Smooth muscle cell of trachea (primary cell): ENCODE data around the gene PPP1R14B. TPM values are rescaled to one million over a fixed set of nuclear protein-coding genes. Genes with fewer than 3 reads are reported as not detected.

Experiments used
- total RNA-seq: library from RNA; depleted of rRNA; stranded (reverse); fragments of >200 nt; gene quantifications from 2 replicates; pipeline ENCODE4 v1.2.1, GENCODE V29; 2014

PPP1R14B gene
- total RNA-seq, result 164 and 283 TPM in 2 replicates

GRCh38 chr11:64246871-64247728 lies at the start of gene PPP1R14B:
Gene PPP1R14B, minus strand, starts transcription at chr11:64246943. Its CDS starts 270 bp downstream, at chr11:64246673.

DNA sequence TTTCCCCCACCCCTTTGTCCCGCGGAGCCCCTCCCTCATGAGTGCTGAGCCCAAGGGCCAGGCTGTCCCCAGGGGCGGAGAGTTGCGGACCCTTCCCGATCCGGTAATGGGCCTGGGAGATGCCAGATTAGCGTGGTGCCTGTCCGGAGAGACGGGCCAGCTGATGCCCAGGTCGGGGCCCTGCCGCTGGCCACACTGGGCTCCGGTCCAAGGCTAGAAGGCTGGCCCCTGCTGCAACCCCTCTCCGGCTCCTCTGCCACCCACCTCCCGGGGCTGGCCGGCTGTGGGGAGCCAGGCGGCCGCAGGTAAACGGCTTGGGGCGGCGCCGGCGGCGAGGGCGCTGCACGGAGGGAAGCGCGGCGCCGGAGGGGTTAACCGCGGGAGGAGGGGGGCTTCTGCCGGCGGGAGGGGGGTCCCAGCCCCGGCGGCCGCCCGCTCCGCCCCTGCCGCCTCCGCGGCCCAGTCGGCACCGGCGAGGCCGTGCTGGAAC lies 44.6 kb upstream of the PPP1R14B start, which contains the start of gene KCNK4:
TSS of gene KCNK4 (plus strand) at position 41 of the 490 bp plus-strand sequence. CDS start 1,717 bp downstream, outside the sequence.

GRCh38 chr11:64284962-64285884 lies 38.5 kb upstream of the PPP1R14B start, which contains the start of gene GPR137:
Gene GPR137, plus strand, starts transcription at chr11:64285848. Its CDS starts 677 bp downstream, at chr11:64286525.

DNA sequence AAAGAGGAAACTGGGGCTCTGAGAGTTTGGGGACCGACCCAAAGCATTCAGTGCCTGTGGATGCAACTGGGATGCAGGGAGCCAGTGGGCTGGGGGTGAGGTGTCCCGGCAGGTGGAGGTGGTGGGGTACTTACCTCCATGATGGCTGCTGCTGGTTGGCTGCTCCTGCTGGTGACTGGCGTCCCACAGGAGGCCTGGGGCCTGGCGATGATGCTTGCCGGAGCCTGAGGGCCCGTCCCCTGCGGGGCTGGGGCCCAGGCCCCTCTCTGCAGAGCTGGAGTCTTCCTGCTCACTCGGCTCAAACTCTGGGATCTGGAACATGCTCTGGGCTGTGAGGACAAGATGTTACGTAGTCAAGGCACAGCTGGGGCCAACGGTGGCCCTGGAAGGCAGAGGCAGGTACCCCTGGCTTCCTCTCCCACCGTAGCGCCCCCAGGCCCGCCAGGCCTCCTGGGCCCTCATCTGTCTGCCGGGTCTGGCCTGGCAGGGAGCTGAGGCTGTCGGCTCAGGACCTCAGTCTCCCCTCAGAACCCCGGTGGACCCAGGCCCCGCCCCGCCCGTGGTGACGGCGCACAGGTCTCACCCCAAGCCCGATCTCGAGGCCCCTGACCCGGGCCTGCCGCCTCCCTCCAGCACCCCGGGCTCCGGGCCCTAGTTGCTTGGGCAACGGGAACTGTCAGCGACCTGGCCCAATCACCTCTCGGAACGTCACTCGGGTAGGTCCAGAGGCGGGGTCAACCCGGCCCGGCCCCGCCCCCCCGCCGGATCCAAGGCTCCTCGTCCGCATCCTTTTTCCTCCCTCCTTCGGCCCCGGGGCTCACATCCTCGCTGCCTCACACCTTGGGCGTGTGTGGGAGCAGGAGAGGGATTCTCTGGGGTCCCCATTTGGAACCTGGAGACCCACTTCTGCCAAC lies 37.6 kb upstream of the PPP1R14B start, which contains the start of gene BAD:
TSS of gene BAD (minus strand) at position 618 of the 914 bp plus-strand sequence. CDS start at position 321, 297 bp downstream.

DNA sequence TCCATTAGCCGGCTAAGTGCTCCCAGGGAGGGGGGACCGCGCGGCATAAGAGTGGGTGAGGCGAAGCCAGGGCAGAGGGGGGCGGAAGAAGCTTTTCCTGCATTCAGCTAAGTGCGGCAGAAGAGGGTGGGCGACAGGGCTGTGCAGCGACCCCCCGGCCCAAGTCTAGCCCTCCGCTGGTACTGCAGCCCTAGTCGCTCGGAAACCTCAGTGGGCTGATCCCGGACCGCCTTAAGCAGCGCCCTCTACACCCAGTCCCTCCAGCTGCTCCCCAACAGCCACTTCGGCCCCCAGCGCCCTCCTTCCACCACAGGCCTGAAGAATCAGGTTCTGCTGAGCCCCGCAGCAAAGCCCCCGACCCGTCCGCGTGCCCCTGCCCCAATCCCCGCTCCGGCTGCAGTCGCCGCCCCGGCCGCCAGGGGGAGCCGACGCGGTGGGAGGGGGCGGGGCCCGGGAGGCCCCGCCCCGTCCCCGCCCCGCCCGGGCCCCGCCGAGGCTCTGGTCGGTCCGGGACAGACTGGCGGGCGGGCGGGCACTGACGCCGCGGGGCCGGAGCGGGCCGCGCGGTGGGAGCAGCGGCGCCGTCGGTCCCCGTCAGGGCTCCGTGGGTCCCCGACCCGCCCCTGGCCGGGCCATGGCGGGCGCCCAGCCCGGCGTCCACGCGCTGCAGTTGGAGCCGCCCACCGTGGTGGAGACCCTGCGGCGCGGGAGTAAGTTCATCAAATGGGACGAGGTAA lies 4.4 kb upstream of the PPP1R14B start, which contains the start of gene PLCB3:
TSS of gene PLCB3 (plus strand) at position 515 of the 737 bp plus-strand sequence. CDS start at position 635, 120 bp downstream.

GRCh38 chr11:64240435-64241240 lies 6.1 kb downstream of the PPP1R14B start, which contains the start of gene FKBP2:
Gene FKBP2, plus strand, starts transcription at chr11:64241095. Its CDS starts 1,293 bp downstream, at chr11:64242388.

DNA sequence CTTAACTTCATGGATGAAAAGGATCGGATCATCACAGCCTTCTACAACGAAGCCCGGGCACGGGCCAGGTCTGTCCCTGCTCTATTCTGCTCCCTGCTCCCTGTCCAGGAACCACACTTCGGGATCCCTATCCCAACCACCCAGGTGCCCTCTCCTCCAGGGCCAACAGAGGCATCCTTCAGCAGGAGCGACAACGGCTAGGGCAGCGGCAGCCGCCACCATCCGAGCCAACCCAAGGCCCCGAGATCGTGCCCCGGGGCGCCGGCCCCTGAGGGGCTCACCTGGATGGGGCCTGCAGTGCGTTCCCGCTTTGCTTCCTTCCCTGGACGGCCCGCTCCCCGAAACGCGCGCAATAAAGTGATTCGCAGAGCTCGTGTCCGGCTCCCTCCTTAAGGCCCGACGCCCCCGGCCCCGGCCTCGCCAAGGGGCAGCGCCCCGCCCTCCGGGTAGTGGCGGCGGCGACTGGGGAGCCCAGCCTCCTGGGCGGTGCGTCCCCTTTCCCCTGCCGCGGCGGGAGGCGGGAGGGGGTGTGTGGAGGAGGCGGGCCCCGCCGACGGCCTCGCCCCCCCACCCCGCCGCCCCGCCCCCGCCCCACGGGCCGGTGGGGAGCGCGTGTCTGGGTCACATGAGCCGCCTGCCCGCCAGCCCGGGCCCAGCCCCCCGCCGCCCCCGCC lies 12.7 kb downstream of the PPP1R14B start, which contains the start of gene VEGFB:
TSS of gene VEGFB (plus strand) at position 672 of the 674 bp plus-strand sequence. CDS start 250 bp downstream, outside the sequence.

GRCh38 chr11:64230171-64230984 lies 16.4 kb downstream of the PPP1R14B start, which contains the start of gene DNAJC4:
Gene DNAJC4, plus strand, starts transcription at chr11:64230548. Its CDS starts 307 bp downstream, at chr11:64230855.

DNA sequence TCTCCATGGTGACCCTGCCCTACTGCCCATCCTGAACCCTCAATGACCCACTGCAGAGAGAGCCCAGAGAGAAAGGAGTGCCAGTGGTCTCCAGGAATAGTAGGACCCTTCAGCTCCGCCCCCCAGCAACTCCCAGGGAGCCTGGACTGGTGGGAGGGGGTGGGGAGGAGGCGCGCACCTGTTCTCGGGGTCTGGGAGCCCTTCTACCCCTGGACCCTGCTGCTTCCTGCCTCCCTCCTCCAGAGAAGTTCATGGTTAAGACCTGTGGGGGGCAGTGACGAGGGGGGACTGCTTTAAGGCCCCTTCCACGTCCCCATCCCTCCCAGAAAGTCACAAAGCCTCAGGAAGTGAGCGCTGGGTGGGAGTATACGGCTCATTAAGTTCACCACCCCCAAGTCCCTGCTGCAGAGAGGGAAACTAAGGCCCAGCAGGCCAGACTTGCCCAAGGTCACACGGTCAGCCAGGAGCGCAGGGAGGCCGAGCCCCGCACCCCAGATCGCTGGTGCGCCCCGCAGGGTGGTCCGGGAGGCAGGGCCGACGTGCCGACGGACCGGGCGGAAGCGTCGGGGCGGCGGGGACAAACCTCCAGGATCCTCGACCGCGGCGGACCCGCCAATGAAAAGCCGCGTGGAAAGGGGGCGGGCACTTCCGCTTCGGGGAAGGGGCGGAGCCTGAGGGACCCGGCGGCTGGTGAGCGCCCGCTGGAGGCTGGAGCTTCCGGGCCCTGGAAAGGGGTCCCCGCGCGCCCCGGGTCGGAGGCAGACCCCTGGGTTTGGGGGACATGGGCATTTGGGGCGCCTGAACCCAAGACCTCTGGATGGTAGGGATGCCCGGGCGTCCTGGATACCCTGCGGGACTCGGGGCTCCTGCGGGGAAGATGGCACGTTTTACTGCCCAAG lies 20.9 kb downstream of the PPP1R14B start, which contains the start of the genes NUDT22 and TRPT1:
TSS of gene NUDT22 (plus strand) at position 667 of the 899 bp plus-strand sequence. CDS start 379 bp downstream, outside the sequence.
TSS of gene TRPT1 (minus strand) at position 579 of the 899 bp plus-strand sequence. CDS start at position 253, 326 bp downstream.

DNA sequence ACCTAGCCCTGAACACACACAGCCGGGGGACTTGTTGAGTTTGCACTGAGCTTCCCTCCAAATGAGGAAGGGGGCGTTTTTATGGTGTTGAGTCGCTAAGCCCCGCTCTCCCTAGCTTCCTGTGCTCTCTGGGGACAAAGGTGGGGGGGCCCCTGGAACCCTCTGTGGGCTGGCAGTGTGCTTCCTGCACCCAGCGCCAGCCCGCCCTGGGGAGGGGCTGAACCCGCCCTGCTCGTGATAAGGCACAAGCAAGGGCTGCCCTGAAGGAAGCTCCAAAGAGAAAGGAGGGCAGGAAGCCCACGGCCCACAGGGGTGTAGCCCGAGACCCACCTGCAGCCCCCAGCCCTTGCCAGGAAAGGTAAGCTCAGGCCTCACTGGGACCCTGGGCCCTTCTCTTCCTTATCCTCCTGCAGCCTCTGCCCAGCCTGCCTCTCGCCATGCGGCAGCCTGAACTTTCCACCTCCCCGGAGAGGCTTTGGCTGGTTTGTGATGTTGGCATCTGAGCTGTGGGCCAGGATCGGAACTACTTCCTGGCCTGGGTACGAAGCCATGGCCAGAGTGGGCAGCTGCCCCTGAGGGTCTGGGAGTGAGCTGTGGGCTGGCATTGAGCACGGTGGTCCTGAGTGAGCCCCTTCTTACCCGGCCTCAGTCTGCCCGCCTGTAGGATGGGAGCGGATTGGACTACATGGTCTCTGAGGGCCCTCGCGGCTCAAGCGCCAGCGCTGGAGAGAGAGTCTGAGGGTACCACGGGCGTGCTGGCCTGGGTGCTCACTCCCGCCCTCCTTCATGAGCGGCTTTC lies 40.1 kb downstream of the PPP1R14B start, which contains the start of gene FERMT3:
TSS of gene FERMT3 (plus strand) at position 265 of the 799 bp plus-strand sequence. CDS start 644 bp downstream, outside the sequence.

Other genes starting within 250 kb of the PPP1R14B start
- gene FLRT1, start 211.0 kb downstream of the PPP1R14B start, total RNA-seq, result 0.15 and 0.50 TPM in 2 replicates
- 22.4 and 23.3 TPM in 2 replicates for gene MACROD1, start 80.8 kb downstream of the PPP1R14B start, total RNA-seq
- 119 and 132 TPM in 2 replicates for gene STIP1, start 60.8 kb downstream of the PPP1R14B start, total RNA-seq
- gene FERMT3, start 40.2 kb downstream of the PPP1R14B start, total RNA-seq, result 1.8 and 6.0 TPM in 2 replicates
- 28.5 and 50.6 TPM in 2 replicates for gene TRPT1, start 20.8 kb downstream of the PPP1R14B start, total RNA-seq
- gene NUDT22, start 20.7 kb downstream of the PPP1R14B start, total RNA-seq, result 62.4 and 66.0 TPM in 2 replicates
- 8.0 and 18.2 TPM in 2 replicates for gene DNAJC4, start 16.4 kb downstream of the PPP1R14B start, total RNA-seq
- gene VEGFB, start 12.4 kb downstream of the PPP1R14B start, total RNA-seq, result 38.7 and 41.5 TPM in 2 replicates
- 45.7 and 91.8 TPM in 2 replicates for gene FKBP2, start 5.8 kb downstream of the PPP1R14B start, total RNA-seq
- gene PLCB3, start 4.6 kb upstream of the PPP1R14B start, total RNA-seq, result 46.4 and 54.9 TPM in 2 replicates
- 80.6 and 85.5 TPM in 2 replicates for gene BAD, start 37.7 kb upstream of the PPP1R14B start, total RNA-seq
- gene GPR137, start 38.9 kb upstream of the PPP1R14B start, total RNA-seq, result 11.8 and 21.2 TPM in 2 replicates
- gene KCNK4, start 44.4 kb upstream of the PPP1R14B start, total RNA-seq, result 0.17 TPM in 1 of 2 replicates, not detected in the other
- gene CATSPERZ, start 53.4 kb upstream of the PPP1R14B start, total RNA-seq, result 0.44 and 0.66 TPM in 2 replicates
- 34.6 and 44.3 TPM in 2 replicates for gene ESRRA, start 58.6 kb upstream of the PPP1R14B start, total RNA-seq
- 177 and 342 TPM in 2 replicates for gene TRMT112, start 70.6 kb upstream of the PPP1R14B start, total RNA-seq
- gene PRDX5, start 71.2 kb upstream of the PPP1R14B start, total RNA-seq, result 202 and 213 TPM in 2 replicates
- gene CCDC88B, start 93.3 kb upstream of the PPP1R14B start, total RNA-seq, result 1.0 and 1.2 TPM in 2 replicates
- 45.8 and 49.0 TPM in 2 replicates for gene RPS6KA4, start 112.2 kb upstream of the PPP1R14B start, total RNA-seq